MM.1S (cell line): Measurements from ENCODE around the gene ANXA9.

Experiments used
- DNase-seq: peaks from one replicate; pipeline ENCODE4 v3.0.0-alpha.2; 2015
- H2AFZ ChIP-seq: fragments of 300-600 bp; sonication (generic); 2 replicates; pipeline ENCODE4 v1.6.0; 2016; ENCODE audit warnings: antibody characterized with exemption, low read length
- H3F3A ChIP-seq: fragments of 300-600 bp; sonication (generic); 2 replicates; pipeline ENCODE4 v1.6.1; 2016; ENCODE audit warnings: mild to moderate bottlenecking, antibody characterized with exemption, low read length, moderate library complexity, mixed read lengths; ENCODE audit not compliant: insufficient read depth
- H3K27ac ChIP-seq: fragments of 300-600 bp; sonication (generic); 2 replicates; pipeline ENCODE4 v1.5.1; 2016; ENCODE audit warnings: mild to moderate bottlenecking, low read length
- H3K27me3 ChIP-seq: fragments of 300-600 bp; sonication (generic); replicated peaks from 2 replicates; pipeline ENCODE4 v1.6.0; 2016; ENCODE audit warnings: low read length; ENCODE audit not compliant: insufficient read depth
- H3K36me3 ChIP-seq: fragments of 300-600 bp; sonication (generic); replicated peaks from 2 replicates; pipeline ENCODE4 v1.6.1; 2016; ENCODE audit warnings: mild to moderate bottlenecking, low read length, mixed read lengths; ENCODE audit not compliant: insufficient read depth
- H3K4me1 ChIP-seq: fragments of 300-600 bp; sonication (generic); 2 replicates; pipeline ENCODE4 v1.6.1; 2016; ENCODE audit warnings: low read length, mixed read lengths
- H3K4me2 ChIP-seq: fragments of 300-600 bp; sonication (generic); 2 replicates; pipeline ENCODE4 v1.6.0; 2016; ENCODE audit warnings: low read depth, low read length
- H3K4me3 ChIP-seq: fragments of 300-600 bp; sonication (generic); 2 replicates; pipeline ENCODE4 v1.5.1; 2016; ENCODE audit warnings: low read length, mixed read lengths
- H3K79me2 ChIP-seq: fragments of 300-600 bp; sonication (generic); 2 replicates; pipeline ENCODE4 v1.6.1; 2016; ENCODE audit warnings: mixed run types, low read length, mixed read lengths
- H3K9ac ChIP-seq: fragments of 300-600 bp; sonication (generic); 2 replicates; pipeline ENCODE4 v1.6.1; 2016; ENCODE audit warnings: low read length, mixed read lengths
- H3K9me2 ChIP-seq: fragments of 300-600 bp; sonication (generic); replicated peaks from 2 replicates; pipeline ENCODE4 v1.6.1; 2016; ENCODE audit warnings: mild to moderate bottlenecking, low read length, mixed read lengths; ENCODE audit not compliant: insufficient read depth
- H3K9me3 ChIP-seq: fragments of 300-600 bp; sonication (generic); replicated peaks from 2 replicates; pipeline ENCODE4 v1.6.1; 2016; ENCODE audit warnings: mild to moderate bottlenecking, low read length, mixed read lengths; ENCODE audit not compliant: insufficient read depth
- H4K20me1 ChIP-seq: fragments of 300-600 bp; sonication (generic); 2 replicates; pipeline ENCODE4 v1.6.1; 2016; ENCODE audit warnings: mild to moderate bottlenecking, low read length, moderate library complexity, mixed read lengths; ENCODE audit not compliant: insufficient read depth
- CTCF ChIP-seq: fragments of 300-600 bp; sonication (generic); IDR thresholded peaks from 2 replicates; pipeline ENCODE4 v1.5.1; 2016; ENCODE audit warnings: antibody characterized with exemption, low read length, mixed read lengths
- EZH2 ChIP-seq: fragments of 300-600 bp; sonication (generic); optimal IDR thresholded peaks from 2 replicates; pipeline ENCODE3; 2017; ENCODE audit warnings: low read depth, mild to moderate bottlenecking, antibody characterized with exemption, low read length, mixed read lengths
- EZH2phosphoT487 ChIP-seq: fragments of 300-600 bp; sonication (generic); IDR thresholded peaks from 2 replicates; pipeline ENCODE4 v1.6.1; 2018; ENCODE audit warnings: antibody characterized with exemption, low read length

Gene ANXA9

GRCh38 chr1:150965605-150966004 is 16.5 kb upstream of the ANXA9 start:
- Histone ChIP-seq H3K36me3 (peaks cover 27% of the 10 kb centered on the region), H3K4me1 (no peaks in the 10 kb centered on the region), H3K9me3 (no peaks in the 10 kb centered on the region), H3F3A (no peaks in the 10 kb centered on the region), H3K4me2 (no peak overlapping the region), H3K27me3 (no peaks in the 10 kb centered on the region), H3K9ac (no peak overlapping the region), H3K79me2 (peaks cover 36% of the 10 kb centered on the region), H3K4me3 (no peak overlapping the region), H3K27ac (no peak overlapping the region), H2AFZ (no peak overlapping the region), H4K20me1 (0 out of 2 replicates have a peak, but pooled peaks cover 5% of the 10 kb centered on the region), H3K9me2 (no peaks in the 10 kb centered on the region)
- TF ChIP-seq CTCF: no peak
- no peak for TF ChIP-seq EZH2
- TF ChIP-seq EZH2phosphoT487: no peak
- DNase-seq: no peak

- no peaks in the 10 kb centered on the region for H3K4me1 ChIP-seq
- H3K79me2 ChIP-seq: peaks cover 40% of the 10 kb centered on the region
- 0 out of 2 replicates have a peak, but pooled peaks cover 6% of the 10 kb centered on the region for H4K20me1 ChIP-seq
- H3K36me3 ChIP-seq: peaks cover 27% of the 10 kb centered on the region
- TF ChIP-seq EZH2 (no peak), CTCF (no peak), EZH2phosphoT487 (no peak)
- no peak overlapping the region for H3K9ac ChIP-seq
- no peaks in the 10 kb centered on the region for H3K9me2 ChIP-seq
- no peak overlapping the region for H3K27ac ChIP-seq
- no peak overlapping the region for H2AFZ ChIP-seq
- H3K9me3 ChIP-seq: no peaks in the 10 kb centered on the region
- no peak overlapping the region for H3K4me2 ChIP-seq
- H3K4me3 ChIP-seq: no peak overlapping the region
- no peak for DNase-seq
- no peaks in the 10 kb centered on the region for H3F3A ChIP-seq
- H3K27me3 ChIP-seq: no peaks in the 10 kb centered on the region
Observed at GRCh38 chr1:150966011-150966410, 16.1 kb upstream of the ANXA9 start.

GRCh38 chr1:150967936-150968335 is 14.2 kb upstream of the ANXA9 start:
- Histone ChIP-seq H3K36me3 (peaks cover 20% of the 10 kb centered on the region), H3K27ac (no peak overlapping the region), H3K9me2 (no peaks in the 10 kb centered on the region)

GRCh38 chr1:150968491-150968890 is 13.6 kb upstream of the ANXA9 start:
- Histone ChIP-seq H3K4me2 (no peak overlapping the region), H3K4me1 (peaks cover 18% of the 10 kb centered on the region), H3K27ac (no peak overlapping the region), H2AFZ (no peak overlapping the region), H3K27me3 (no peaks in the 10 kb centered on the region), H4K20me1 (0 out of 2 replicates have a peak, but pooled peaks cover 6% of the 10 kb centered on the region), H3K79me2 (peaks cover 65% of the 10 kb centered on the region), H3K9me2 (no peaks in the 10 kb centered on the region), H3F3A (no peaks in the 10 kb centered on the region), H3K4me3 (no peak overlapping the region), H3K9me3 (no peaks in the 10 kb centered on the region), H3K36me3 (peaks cover 20% of the 10 kb centered on the region), H3K9ac (no peak overlapping the region)
- TF ChIP-seq EZH2phosphoT487 (no peak), CTCF (no peak), EZH2 (no peak)
- DNase-seq: no peak

More at GRCh38 chr1:150967936-150968335, 14.2 kb upstream of the ANXA9 start:
- Histone ChIP-seq H3K79me2 (peaks cover 59% of the 10 kb centered on the region), H3F3A (no peaks in the 10 kb centered on the region), H3K9ac (no peak overlapping the region), H4K20me1 (0 out of 2 replicates have a peak, but pooled peaks cover 6% of the 10 kb centered on the region), H3K4me2 (no peak overlapping the region), H3K27me3 (no peaks in the 10 kb centered on the region), H3K9me3 (no peaks in the 10 kb centered on the region), H3K4me3 (no peak overlapping the region), H2AFZ (no peak overlapping the region), H3K4me1 (peaks cover 13% of the 10 kb centered on the region)
- TF ChIP-seq EZH2phosphoT487: no peak
- DNase-seq: no peak
